Hematopoietic multipotent progenitor cell treated with erythropoietin and hydrocortisone succinate and interleukin-3 and kit ligand, for 17 days (in vitro differentiated cells): ENCODE measurements around the gene GABRG3.
"Not testable (repeated sequence)": the region's sequence is repeated elsewhere in the genome, so short reads cannot be mapped to it uniquely, and the experiment has no call there.

Experiments
- DNase-seq: peaks from one replicate; pipeline ENCODE4 v3.0.0-alpha.2; 2015; ENCODE audit warnings: low spot score

GABRG3 gene

DNA sequence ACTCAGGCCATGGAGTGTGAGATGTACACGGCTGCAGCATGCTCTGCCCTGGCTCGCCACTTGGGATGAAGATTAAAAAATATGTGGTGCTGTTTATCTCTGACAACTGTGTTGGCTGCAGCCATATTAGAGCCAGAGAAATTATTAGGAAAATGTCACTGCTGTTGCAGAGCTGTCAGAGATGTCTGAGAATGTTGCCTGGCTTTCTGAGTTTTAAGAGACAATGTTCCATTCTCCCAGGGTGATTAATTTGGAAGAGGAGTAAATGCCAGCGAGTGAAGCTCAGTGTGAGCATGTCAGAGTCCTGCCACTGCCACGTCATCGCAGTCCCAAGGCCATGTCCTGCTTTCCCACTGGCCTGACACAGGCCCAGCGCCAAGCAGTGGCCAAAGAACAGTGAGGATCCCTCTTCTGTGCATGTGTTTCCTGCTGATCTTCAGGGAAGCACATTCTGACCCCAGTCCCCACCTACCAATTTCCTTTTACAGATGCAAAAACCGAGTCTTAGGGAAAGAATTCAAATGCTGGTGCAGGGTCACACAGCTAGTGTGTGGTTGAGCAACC lies 370.9 kb downstream of the GABRG3 start:
- no peak for DNase-seq

DNA sequence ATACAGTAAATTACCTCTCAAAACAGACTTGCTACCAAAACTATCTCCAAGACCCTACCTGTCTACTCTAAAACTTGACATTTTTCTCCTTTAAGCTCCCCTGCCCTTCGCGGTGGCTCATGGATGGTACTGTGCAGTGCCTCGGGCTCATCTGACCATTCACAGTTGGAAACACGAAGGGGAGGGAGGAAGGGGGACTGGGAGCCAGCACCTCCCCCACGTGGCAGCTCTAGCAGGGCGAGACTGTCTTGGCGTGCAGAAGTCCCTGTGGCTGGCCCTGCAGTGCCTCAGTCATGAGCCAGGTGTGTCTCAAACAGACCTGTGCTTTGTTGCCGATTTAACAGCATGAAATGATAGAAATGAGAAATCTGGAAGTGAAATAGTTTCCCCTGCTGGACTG lies 372.0 kb downstream of the GABRG3 start:
- no peak for DNase-seq

DNA sequence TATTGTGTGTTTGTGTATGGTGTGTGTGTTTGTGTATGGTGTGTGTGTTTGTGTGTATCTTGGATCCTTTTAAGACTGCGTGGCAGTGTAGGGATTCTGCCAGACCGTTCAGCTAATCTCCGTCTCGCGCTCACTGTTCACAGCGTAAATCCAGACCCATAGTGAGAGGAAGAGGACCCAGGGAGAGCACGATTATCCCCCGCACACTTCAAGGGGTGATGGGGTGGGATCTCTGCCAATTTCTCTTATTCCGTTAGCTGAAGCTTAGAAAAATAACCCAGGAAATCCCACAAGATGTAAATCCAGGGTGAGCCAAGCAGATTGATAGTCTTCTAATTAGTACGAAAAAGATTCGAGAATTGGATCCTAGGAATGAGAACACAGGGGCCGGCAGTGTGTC lies 381.2 kb downstream of the GABRG3 start:
- no peak for DNase-seq

DNA sequence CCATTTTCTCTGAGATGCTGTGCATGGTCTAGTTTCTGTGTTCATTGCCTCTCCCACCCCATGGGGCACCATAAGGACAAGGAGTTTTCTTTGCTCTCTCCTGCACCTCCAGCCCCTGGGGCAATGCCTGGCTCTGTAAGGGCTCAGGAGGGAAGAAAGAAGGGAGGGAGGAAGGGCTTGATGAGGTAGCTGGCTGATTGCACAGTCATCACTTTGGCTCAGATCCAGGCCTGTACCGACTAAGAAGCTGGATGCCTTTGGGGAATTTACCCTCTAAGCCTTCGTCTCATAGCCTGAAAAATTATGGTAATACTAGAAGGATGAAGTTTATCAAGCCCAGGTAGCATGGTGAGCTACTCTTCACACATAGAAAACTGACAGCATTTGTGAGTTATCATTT lies 382.9 kb downstream of the GABRG3 start:
- peak; percentile 4 for DNase-seq

DNA sequence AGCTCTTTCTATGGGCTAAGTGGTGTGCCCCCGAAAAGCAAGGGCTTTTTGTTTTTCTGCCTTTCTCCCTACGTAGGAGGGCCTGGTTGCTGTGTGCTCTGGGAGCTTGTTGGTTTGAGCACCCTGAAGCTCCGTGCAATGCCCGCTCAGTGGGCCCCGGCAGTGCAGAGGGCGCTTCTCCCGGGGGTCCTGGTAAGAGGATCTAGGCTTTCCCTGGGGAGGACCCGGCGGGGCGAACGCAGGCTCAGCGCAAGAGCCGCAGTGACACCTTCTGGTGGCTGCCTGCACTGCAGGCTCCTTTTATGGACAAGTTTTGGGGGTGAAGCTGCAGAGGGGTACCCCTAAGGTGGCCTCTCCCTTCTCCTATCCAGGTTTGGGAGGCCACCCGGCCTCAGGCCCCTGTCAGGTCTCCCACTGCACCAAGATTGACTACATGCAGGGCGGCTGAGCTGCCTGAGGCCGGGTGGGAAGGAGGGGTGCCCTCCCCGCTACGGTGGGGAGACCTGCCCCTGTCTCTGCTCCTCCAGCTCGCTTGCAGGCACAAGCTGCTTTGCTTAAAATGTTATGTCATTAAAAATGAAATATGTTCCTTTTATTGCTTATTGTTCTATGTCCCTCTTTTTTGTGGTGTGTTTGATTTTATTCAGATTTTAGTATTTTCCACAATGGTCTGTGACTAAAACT lies 387.9 kb downstream of the GABRG3 start:
- DNase-seq, result no peak

DNA sequence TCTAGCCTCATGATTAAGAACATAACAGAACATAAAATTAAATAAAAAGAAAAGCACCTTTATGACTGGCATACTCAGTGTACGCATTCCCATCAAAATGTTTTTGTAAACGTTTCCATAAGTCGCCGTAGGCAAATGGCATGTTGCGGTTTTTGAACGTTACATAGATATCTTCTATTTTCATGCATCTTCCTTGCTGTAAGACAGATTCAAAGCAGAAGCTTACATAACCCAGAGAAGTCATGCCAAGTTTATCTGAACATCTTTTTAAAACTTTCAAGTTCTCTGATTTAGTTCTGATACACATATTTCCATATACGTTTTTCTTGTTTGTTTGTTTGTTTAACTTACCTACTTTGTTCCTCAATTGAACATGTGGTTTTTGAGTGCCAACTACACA lies 388.6 kb downstream of the GABRG3 start:
- DNase-seq, result no peak

DNA sequence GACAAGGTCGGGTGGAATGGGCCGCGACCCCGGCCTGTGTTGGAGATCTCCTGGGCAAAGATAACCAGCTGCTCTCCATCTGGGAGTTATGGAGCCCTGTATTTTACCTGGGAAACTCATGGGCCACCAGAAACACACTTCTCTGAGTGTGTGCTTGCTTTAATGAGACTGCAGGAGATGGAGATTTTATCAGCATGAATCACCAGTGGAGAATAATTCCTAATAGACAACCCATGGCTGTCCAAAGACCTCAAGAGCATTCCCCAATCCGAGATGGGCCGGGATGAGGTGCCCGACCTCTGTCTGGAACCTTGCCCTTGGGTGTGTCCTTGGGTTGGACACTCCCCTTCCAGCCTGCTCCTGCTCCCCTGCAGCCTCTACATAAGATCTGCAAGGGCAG lies 389.3 kb downstream of the GABRG3 start:
- DNase-seq, result no peak

DNA sequence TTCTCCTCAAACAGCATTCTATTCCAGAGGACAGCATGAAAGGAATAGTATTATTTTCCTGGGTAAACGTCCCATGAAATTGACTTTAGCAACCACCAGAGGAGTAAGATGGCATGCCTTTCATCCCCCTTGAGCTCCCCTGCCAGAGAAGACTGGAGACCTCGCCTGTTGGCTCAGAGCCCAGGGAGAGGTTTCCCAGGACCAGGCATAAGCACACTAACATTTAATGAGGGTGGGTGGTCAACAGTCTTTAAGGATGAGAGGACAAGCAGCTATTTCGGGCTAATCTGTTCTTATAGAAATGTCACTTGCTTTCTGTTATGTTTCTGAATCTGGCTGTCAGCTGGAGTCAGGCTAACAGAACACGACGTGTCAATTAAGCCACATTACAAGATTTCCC lies 390.5 kb downstream of the GABRG3 start:
- DNase-seq, result no peak

DNA sequence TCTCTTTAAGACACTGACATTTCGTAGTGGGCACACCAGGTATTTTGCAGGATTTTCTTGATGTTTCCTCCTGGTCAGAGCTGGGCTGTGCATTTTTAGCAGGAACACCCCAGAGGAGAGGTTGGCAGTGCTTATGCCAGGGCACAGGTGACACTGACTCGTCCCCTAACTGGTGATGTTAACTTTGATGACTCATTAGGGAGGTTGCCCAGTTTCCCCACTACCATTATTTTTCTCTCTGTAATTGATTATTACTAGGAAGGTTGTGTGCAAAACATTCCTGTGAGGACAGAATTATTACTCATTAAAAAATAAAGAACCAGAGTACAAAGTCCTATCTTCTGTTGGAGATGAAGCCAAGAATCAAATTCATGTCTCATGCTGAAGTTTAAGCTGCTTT lies 394.5 kb downstream of the GABRG3 start:
- DNase-seq, result no peak

DNA sequence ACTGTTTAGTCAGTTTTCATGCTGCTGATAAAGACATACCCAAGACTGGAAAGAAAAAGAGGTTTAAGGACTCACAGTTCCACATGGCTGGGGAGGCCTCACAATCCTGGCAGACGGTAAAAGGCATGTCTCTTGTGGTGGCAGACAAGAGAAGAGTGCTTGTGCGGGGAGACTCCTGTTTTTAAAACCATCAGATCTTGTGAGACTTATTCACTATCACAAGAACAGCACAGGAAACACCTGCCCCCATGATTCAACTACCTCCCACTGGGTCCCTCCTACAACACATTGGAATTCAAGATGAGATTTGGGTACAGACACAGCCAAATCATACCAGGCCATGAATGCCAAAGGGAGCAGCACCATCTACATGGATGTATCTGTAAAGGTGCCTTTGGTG lies 406.4 kb downstream of the GABRG3 start:
- DNase-seq, result not testable (repeated sequence)

DNA sequence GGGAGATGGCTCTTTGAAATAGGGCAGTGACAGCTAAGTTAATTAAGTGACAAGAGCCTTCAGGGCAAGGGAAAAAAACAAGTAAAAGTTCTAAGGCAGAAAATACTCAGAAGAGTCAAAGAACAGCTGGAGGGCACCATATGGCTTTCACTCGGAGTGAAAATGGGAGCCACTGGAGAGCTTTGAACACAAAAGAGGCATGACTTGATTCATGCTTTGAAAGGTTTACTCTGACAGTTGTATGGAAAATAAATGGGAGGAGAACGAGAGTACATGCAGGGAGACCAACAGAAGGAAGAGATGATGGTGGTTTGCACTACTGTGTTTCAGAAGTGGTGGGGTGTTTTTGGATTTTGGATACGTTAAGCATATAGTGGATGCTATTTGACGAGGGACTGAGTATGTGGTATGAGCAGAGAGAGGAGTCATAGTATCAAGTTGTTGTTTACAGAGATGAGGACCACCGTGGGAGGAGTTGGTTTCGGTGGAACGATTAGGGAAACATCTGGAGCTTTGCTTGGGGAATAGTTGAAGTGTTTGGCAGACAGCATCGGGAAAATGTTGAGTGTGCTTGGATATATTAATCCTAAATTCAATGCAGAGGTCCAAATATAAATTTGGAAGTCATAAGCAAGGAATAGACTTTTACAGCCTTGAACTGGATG lies 411.5 kb downstream of the GABRG3 start:
- DNase-seq, result no peak

DNA sequence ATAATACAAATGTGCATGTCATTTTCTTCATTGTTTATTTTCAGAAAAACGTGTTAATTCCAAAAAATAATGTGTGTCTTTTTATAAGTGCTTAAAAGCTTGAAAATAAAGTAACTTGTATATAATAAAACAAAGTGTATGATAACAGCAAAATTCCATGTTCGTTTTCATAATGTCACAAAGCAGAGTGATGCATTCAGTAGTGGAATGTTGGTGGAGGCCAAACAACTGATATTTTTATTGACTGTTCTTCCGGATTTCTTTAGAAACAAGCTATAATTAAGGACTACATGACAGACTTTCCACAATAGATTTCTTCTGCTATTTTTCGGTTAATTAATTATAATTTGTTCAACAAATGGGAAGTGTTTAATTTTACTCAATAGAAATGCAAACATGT lies 412.7 kb downstream of the GABRG3 start:
- no peak for DNase-seq

DNA sequence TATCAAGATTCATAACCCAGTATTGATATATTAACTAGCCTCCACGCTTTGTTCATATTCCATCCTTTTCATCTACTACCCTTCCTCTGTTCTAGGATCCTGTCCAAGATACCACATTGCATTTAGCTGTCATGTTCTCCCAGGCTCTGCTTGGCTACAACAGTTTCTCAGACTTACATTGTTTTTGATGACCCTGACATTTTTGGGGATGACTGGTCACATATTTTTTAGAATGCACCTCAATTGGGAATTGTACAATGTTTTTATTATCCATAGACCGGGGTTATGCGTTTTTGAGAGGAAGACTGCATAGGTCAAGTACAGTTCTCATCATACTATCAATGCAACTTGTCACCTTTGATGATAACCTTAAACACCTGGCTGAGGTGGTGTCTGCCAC lies 421.2 kb downstream of the GABRG3 start:
- no peak for DNase-seq

DNA sequence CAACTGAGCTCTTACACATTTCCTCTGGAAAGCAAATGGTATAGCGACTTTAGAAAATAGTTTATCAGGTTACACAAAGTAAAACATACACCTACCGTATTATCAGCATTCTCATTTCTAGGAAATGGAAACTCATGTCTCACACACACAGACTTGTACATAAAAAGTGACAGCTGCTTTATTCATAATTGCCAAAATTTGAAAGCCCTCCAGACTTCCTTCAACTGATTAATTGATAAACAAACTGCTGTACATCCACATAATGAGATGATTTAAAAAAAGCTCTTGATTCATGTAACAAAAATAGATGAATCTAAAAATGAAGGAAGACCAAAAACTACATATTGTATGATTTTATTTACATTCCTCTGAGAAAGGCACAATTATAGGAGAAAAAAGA lies 425.5 kb downstream of the GABRG3 start:
- DNase-seq, result no peak

DNA sequence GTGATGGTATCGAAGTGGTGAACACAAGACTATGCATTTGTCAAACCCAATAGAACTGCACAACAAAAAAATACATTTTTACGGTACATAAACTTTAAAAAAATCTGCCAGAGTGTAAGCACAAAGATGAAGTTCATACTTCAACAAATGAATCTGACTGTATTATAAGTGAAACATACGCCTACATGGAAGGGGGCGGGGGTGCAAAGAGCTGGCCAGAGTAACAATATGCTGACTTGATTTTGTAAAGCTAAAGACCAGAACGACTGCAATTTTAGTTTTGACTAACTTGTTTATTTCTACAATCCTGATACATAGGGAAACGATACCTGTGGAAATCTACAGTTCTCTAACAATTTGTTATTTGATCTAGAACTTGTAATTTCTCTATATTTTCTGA lies 426.0 kb downstream of the GABRG3 start:
- DNase-seq, result no peak

DNA sequence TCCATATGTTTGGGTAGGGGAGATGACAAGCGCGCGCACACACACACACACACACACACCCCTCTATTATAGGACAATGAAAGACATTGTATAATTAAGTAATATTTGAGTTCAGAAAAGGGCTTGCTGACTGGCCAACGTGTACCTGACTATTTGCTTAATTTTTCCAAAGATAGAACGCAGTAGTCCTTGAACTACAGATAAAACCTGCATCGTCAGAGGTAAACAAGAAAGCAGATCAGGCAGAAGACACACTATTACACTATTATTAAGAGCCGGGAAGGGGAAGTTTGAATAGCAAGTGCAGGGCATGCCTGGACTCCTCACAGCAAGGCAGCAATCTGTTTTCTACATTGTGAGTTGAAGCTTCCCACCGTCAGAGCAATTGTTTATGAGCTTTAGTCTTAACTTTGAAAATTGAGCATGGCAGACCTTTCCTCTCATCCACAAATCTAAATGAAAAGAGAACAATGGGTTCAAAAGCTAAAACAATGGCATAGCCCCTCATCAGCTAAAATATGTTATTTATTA lies 427.7 kb downstream of the GABRG3 start:
- DNase-seq, result no peak

DNA sequence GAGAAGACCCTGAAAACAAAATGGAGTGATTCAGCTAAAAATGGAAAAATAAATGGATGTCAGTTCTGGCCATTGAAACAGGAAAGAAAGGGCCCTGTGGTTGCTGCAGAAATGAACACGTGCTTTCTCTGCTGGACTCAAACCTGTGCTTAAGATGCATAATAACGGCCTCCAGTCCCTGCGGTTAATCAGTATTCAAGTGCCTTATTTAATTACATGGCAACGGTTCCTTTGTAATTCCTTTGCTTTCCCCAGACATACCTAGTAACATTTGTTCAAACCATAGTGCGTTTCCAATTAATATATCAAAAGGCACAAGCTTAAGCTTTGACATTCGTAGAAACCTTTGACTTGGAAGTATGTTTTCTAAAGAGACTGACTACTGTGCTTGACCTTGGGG lies 428.3 kb downstream of the GABRG3 start:
- no peak for DNase-seq

DNA sequence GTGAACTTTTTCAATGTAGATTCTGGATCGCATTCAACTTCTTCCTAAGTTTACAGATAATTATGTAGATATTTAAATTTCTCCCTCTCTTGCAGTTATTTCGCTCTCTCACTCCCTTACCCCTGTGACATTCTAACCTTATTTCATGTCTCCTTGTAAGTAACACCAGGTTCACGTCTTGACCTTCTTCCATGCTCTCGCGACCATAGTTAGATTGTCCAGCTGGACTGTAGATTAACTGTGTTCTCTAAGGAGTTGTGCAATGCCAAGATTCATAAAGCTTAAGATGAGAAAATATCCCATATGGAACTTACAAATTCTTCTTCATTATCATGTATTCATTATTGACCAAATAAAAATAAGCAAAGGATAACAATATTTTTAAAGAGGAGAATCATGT lies 430.5 kb downstream of the GABRG3 start:
- no peak for DNase-seq

DNA sequence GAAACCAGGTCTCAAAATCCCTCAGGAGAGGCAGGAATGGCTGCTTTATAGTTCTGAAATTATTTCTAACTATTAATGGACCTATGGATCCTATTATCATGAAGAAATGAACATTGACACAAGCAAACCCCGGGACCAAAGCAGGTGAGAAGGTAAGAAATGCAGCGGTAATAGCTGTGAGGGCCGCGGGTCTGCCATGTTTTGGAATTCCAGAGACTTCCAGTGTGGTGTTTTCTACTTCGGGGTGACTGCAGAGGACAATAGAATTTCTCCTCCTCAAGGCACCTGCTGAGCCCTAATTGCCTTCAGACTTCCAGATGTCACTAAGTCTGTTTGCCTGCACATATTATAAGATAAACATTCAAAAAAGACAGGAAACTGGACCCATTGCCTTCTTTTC lies 437.4 kb downstream of the GABRG3 start:
- DNase-seq, result no peak

DNA sequence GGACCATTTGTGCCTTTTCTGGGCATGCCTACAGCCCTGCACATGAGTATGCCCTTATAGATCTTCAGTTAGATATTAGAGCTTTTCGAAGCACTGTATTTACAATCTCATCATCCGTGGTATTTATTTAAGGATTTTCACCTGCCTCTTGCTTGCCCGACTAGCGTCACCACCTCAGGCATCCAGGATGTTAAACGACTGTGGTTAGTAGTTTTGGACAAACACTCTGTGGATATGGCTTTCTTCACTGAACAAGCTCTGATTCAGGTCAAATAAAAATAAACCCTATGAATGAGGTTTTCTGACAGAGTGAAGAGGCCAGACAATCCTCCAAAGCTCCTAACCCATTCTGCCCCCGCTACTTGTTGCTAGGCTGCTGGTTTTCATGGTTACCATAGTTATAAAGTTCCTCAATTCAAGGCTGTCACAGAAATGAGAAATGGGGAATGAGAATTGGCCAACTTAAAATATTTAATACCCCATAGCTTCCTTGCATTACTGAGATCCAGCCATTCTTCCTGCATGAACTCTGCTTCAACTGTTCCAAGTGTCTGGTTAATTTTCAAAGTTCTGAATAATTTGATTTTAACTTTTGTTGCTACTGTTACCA lies 440.1 kb downstream of the GABRG3 start:
- no peak for DNase-seq

DNA sequence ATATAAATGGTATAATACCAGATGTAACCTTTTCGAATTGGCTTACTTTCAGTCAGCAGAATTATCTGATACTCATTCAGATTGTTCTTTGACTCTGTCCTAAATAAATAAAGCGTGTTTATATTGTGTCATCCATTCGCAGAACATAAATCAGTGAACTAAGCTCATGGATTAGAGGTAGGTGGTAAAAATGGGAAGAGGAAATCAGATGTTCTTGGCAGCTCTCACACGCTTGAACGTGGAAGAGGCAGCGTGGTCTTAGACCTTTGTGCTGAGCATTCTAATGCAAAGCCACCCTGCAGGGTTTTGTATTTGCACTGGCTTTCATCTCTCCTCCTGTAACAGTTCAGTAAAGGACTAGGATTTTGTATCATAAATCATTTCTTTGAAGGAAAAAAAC lies 441.4 kb downstream of the GABRG3 start:
- no peak for DNase-seq

DNA sequence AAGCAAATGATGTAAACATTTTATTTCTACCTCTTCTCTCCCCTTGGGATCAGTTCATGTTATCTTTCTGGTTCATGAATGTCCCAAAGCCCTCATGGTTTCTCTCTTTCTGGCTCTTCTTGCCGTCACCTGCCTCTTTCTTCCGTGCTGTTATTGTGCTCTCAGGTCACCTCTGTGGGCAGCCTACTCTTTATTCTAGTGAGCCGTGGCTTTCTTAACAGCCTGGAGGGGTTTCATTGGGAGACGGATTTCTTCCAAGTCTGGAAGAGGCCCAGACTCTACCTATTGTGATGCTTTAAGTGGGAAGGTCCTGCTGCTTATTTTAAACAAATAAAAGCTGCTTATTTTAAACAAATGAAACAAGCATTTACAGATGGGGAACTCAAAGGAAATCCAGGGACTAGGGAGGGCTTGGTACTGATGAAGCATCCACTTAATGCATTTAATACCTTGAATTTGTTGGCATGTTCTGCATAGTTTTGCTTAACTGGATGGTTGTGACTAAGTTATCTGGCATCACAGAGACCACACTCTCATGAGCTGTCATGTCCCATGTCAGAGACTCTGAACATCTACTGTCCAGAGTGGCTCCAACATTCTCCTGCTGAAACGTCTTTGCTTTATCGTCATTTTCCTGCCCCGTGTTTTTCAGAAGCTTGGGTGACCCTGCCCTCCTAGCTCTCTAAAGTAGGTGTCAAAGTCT lies 443.3 kb downstream of the GABRG3 start:
- no peak for DNase-seq

DNA sequence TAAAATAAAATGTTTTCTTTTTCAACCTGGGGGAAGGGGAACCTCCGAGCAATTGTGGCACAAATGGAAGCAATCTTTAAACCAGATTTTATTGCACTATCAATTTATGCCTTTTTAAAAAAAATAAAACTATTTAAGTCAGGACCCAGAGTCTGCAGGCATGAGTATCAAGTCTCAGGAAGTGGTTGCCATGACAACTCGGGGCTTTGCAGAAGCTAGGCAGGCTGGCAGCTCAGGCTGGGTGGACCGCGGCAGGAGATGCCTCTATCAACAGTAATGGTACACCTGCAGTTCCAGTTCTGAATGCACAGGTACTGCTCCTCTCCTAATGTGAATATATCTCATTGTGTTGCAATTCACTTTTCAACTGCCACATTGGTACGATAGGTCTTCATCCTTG lies 447.7 kb downstream of the GABRG3 start:
- DNase-seq, result no peak
